ENCODE results near the gene TRMT10A.

Gene TRMT10A

GRCh38 chr4:99563310-99564186 lies at the start of gene TRMT10A:
TSS of gene TRMT10A (minus strand) at chr4:99564039. CDS start at chr4:99559338, 4,701 bp downstream.
- peak; percentile 96 for DNase-seq (ENCODE audit: low spot score)

GRCh38 chr4:99612704-99613103 lies 48.9 kb upstream of the TRMT10A start:
- no peak for DNase-seq (ENCODE audit: low spot score)

- no peak for DNase-seq (ENCODE audit: low spot score)
Measured at GRCh38 chr4:99612281-99612680, 48.4 kb upstream of the TRMT10A start.

- DNase-seq (ENCODE audit: low spot score) = no peak
Measured at GRCh38 chr4:99610605-99611175, 46.9 kb upstream of the TRMT10A start.

GRCh38 chr4:99608417-99608816 lies 44.6 kb upstream of the TRMT10A start:
- no peak for DNase-seq (ENCODE audit: low spot score)

GRCh38 chr4:99606716-99607115 lies 42.9 kb upstream of the TRMT10A start:
- no peak for DNase-seq (ENCODE audit: low spot score)

GRCh38 chr4:99594818-99595217 lies 31.0 kb upstream of the TRMT10A start:
- no peak for DNase-seq (ENCODE audit: low spot score)

- DNase-seq (ENCODE audit: low spot score) = no peak
Measured at GRCh38 chr4:99593781-99594641, 30.2 kb upstream of the TRMT10A start.

- DNase-seq (ENCODE audit: low spot score) = no peak
Measured at GRCh38 chr4:99591757-99592156, 27.9 kb upstream of the TRMT10A start.

GRCh38 chr4:99587803-99588202 lies 24.0 kb upstream of the TRMT10A start:
- no peak for DNase-seq (ENCODE audit: low spot score)

GRCh38 chr4:99587309-99587708 lies 23.5 kb upstream of the TRMT10A start:
- no peak for DNase-seq (ENCODE audit: low spot score)

GRCh38 chr4:99586797-99587196 lies 23.0 kb upstream of the TRMT10A start:
- no peak for DNase-seq (ENCODE audit: low spot score)

- no peak for DNase-seq (ENCODE audit: low spot score)
Measured at GRCh38 chr4:99586322-99586721, 22.5 kb upstream of the TRMT10A start.

- no peak for DNase-seq (ENCODE audit: low spot score)
Measured at GRCh38 chr4:99585516-99585915, 21.7 kb upstream of the TRMT10A start.

- no peak for DNase-seq (ENCODE audit: low spot score)
Measured at GRCh38 chr4:99578714-99579113, 14.9 kb upstream of the TRMT10A start.

- no peak for DNase-seq (ENCODE audit: low spot score)
Measured at GRCh38 chr4:99574530-99575324, 10.9 kb upstream of the TRMT10A start, which contains the start of gene MTTP. TSS of gene MTTP (plus strand) at chr4:99574824. CDS start at chr4:99574910, 86 bp downstream.

GRCh38 chr4:99573735-99574368 lies 10.0 kb upstream of the TRMT10A start:
- DNase-seq (ENCODE audit: low spot score) = no peak

- DNase-seq (ENCODE audit: low spot score) = no peak
Measured at GRCh38 chr4:99572527-99573240, 8.8 kb upstream of the TRMT10A start.

GRCh38 chr4:99571883-99572282 lies 8.0 kb upstream of the TRMT10A start:
- no peak for DNase-seq (ENCODE audit: low spot score)

- DNase-seq (ENCODE audit: low spot score) = no peak
Measured at GRCh38 chr4:99564921-99565320, 1.1 kb upstream of the TRMT10A start.

- DNase-seq (ENCODE audit: low spot score) = no peak
Measured at GRCh38 chr4:99552872-99553271, 11.0 kb downstream of the TRMT10A start.

Measured in activated CD4-positive, alpha-beta T cell treated with anti-CD3 and anti-CD28 coated beads, Interleukin-2, Interleukin-4, amounts not matched to agents 100 ng/mL and 50 ng/mL, durations not matched to agents 16 hours and 8 hours (primary cell).